ENCODE data around the gene EHD1. TPM values are rescaled to one million over a fixed set of nuclear protein-coding genes. Genes with fewer than 3 reads are reported as not detected.

Gene EHD1
- total and polyA plus RNA-seq, 9 of the 15 experiments (the other 6 are each of a cell fraction or from before 2014, with no cell fraction given): 0.46 to 65.0 (median 16.4) TPM

- Histone ChIP-seq H3K27me3 (ENCODE audit: control insufficient read depth in 2 of 2, insufficient read depth in 2 of 2, low read length in 2 of 2) (no peaks in the 10 kb centered on the region), H3K4me3 (no peak overlapping the region), H3K9me1 (ENCODE audit: control insufficient read depth, insufficient read depth, low read length) (no peaks in the 10 kb centered on the region), H4K20me1 (replicated peaks; ENCODE audit: control insufficient read depth, insufficient read depth, low read length) (no peaks in the 10 kb centered on the region), H3K4me1 (replicated peaks in 1 of 2; ENCODE audit: control insufficient read depth in 2 of 2, insufficient read depth in 2 of 2, low read length in 2 of 2) (peaks cover 21 to 81% of the 10 kb centered on the region in 2 experiments), H3K79me2 (ENCODE audit: control insufficient read depth, insufficient read depth, low read length) (no peaks in the 10 kb centered on the region), H3K27ac (ENCODE audit: extremely low read depth, low read depth, low read length) (no peak overlapping the region; the same call in 2 of the 3 replicates), H3K36me3 (ENCODE audit: control insufficient read depth, insufficient read depth, low read length) (peaks cover 34% of the 10 kb centered on the region; the same call in 2 of the 3 replicates), H3K4me2 (ENCODE audit: insufficient read depth, low read length) (no peak overlapping the region), H3K9ac (ENCODE audit: insufficient read depth in 1 of 2, low read depth in 2 of 2, low read length in 2 of 2) (peak overlapping the region in 1 of 2 experiments; percentile 77; a peak in 2 of 4 replicates), H2AFZ (ENCODE audit: low read depth, low read length) (no peak overlapping the region), H3K9me3 (replicated peaks; ENCODE audit: control insufficient read depth, insufficient read depth, low read depth, low read length) (no peaks in the 10 kb centered on the region)
- TF ChIP-seq POLR2AphosphoS5 (IDR thresholded peaks at IDR 0.05; ENCODE audit: control insufficient read depth, insufficient read depth, low read depth, low read length) (peak; percentile 21; the same call in 1 of the 2 replicates), POLR2G (IDR thresholded peaks at IDR 0.05; ENCODE audit: low read depth, low read length) (peak; percentile 65; the same call in 1 of the 2 replicates), RBFOX2 (IDR thresholded peaks at IDR 0.05; ENCODE audit: low read depth, low read length) (peak; percentile 35; the same call in 1 of the 2 replicates), ZNF12 (CRISPR knock-in tag; IDR thresholded peaks at IDR 0.05) (no peak), ZNF507 (tag; conservative IDR thresholded peaks at IDR 0.05) (no peak), HNRNPH1 (optimal IDR thresholded peaks at IDR 0.05; ENCODE audit: low read depth, low read length) (no peak), E2F3 (CRISPR knock-in tag; IDR thresholded peaks at IDR 0.05) (no peak)
- ChIA-PET POLR2A (interaction anchor here (1.0 kb wide), 1 partner anchor 42 kb away, joined by 3 read pairs; no protein-coding TSS in a partner anchor), CTCF (ENCODE audit: low intra/inter-chr PET ratio) (interaction anchor here (0.5 to 3.4 kb wide), 3 partner anchors 46 to 105 kb away, joined by 4 to 39 read pairs (median 13); no protein-coding TSS in a partner anchor)
- intact Hi-C loops (cut with micrococcal nuclease) (loop anchor here (1.0 to 5.0 kb wide), 2 partner anchors 46 to 106 kb away; no protein-coding TSS in a partner anchor), in situ Hi-C loops (cut with MboI) (loop anchor here (5.0 kb wide), 2 partner anchors 46 to 106 kb away; no protein-coding TSS in a partner anchor)
- FAIRE-seq (no peak), ATAC-seq (no peak), DNase-seq (ENCODE audit: extremely low read depth in 1 of 4, low spot score in 3 of 4) (no peak)
- BruUV-seq (replicated peaks): no TSS peak
- 86% methylated on average over 17 of the region's 25 CpGs for WGBS (ENCODE audit: insufficient coverage, low coverage, missing lambda C conversion rate)
Observed at GRCh38 chr11:64893194-64894069, 15.0 kb upstream of the EHD1 start.

All from K562 (cell line).